T47D (cell line): ENCODE measurements around the gene IGF2R.
"Not testable (repeated sequence)": the region's sequence is repeated elsewhere in the genome, so short reads cannot be mapped to it uniquely, and the experiment has no call there.

Source experiments
- DNase-seq, 2 experiments: peaks; one replicate each; pipeline versions ENCODE4 v3.0.0 to v3.0.0-alpha.2; 2011 to 2012; ENCODE audit warnings: low read depth in 1 of 2, low spot score in 1 of 2
- JUND ChIP-seq: IDR thresholded peaks from 2 replicates; pipeline ENCODE4 v1.6.1; 2012; ENCODE audit warnings: low read depth
- in situ Hi-C: cut with HindIII; loops from 2 replicates; pipeline ENCODE4 v1.10.0; 2016; ENCODE audit warnings: low sequenced_read_pairs, low pct_unique_long_range_greater_than_20kb

Gene IGF2R

DNA sequence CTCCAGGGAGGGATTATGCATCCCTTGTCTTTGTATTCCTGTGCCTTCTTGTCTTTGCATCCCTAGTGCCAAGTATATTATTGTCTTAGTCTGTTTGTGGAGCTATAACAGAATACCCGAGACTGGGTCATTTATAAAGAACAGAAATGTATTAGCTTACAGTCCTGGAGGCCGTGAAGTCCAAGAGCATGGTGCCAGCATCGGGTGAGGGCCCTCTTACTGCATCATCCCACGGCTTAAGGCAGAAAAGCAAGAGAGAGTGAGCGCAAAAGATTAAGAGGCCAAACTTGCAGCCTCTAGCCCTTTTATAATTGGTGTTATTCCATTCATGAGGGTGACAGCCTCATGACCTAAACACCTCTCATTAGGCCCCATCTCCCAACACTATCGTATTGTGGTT is 8.4 kb upstream of the IGF2R start:
- no peak for DNase-seq
- no peak for TF ChIP-seq JUND
- in situ Hi-C loops = no loop called here

DNA sequence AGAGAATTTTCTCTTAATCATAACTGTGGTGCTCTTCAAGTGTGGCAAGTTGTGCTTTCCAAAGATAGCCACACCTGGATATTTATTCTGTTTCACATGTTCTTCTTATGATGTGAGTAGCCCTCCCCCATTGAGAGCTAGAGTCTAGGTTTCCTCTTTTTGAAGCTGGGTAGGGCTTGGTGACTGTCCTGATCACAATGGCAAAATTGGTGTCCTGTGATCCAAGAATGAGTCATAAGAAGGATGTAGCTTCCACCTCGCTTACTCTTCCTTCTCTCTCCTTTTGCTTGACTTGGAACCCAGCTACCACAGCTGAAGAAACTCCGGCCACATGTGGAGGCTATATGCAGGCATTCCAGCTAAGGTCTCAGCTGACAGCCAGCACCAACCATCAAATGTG is 7.4 kb upstream of the IGF2R start:
- no peak for TF ChIP-seq JUND
- DNase-seq = no peak
- in situ Hi-C loops = no loop called here

DNA sequence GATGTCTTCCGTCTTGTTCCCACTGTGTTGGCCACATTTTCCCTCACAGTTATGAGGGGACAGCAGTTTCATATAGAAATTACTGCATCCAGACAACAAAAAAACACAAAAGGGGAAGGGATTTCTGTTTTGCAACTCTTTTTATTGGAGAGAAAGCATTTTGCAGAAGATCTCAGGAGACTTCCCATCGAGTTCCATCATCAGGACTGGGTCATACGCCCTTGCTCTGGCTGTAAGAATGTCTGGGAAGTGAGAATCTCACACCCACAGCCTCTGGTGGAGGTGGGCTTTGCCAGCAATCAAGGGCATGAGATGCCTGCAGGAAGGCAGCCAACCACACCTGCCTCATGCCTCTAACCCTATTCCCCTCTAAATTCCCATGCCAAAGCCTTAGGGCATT is 5.8 kb upstream of the IGF2R start:
- in situ Hi-C loops = no loop called here
- DNase-seq = no peak
- no peak for TF ChIP-seq JUND

DNA sequence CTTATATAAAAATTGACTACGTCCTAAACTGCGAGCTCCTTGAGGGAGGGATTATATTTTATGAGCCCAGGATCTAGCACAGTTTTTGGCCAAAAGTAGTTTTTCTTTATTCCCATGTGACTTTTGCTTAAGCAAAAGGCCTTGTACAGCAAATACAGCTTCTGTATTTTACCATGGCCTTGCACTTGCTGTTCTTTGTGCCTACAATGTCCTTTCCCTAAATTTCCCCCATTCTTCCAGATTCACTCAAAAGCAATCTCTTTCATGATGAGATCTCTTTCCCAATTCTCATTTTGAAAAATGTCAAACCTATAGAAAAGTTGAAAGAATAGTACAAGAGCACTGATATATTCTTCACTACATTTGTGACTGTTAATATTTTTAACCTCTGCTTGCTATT is 4.8 kb upstream of the IGF2R start:
- in situ Hi-C loops = no loop called here
- no peak for TF ChIP-seq JUND
- no peak for DNase-seq

DNA sequence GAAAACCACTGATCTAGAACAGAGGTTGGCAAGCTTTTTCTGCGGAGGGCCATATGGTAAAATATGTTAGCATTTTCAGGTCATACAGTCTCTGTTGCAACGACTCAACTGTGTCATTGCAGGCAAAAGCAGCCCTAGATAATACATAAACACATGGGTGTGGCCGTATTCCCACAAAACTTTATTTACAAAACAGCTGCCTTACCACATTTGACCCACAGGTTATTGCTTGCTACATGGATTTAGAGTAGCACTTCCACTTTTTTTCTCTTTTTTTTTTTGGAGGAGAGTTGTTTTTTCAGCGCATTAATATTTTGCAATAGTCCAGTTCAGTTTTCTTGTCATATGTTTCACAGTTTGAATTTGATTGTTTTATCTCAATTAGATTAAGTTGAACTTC is 2.5 kb upstream of the IGF2R start:
- TF ChIP-seq JUND = no peak
- in situ Hi-C loops = no loop called here
- no peak for DNase-seq

DNA sequence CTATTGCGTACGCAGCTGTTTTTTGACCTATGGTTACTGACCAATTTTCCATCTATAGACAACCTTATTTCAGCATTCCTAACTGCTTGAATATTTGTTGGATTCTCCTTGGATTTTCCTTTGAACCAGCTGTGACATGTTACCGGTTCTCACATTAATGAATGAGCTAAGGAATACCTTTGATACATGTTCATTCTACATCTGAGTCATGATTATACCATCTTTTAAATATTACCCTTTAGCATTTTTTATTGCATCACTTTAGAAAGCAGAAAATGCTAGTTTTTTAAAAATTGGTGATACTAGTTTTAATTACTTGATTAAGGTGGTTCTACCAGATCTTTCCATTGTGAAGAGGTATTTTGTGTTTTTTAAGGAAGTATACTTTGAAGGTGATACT is 1.9 kb upstream of the IGF2R start:
- no peak for DNase-seq
- in situ Hi-C loops = no loop called here
- no peak for TF ChIP-seq JUND

DNA sequence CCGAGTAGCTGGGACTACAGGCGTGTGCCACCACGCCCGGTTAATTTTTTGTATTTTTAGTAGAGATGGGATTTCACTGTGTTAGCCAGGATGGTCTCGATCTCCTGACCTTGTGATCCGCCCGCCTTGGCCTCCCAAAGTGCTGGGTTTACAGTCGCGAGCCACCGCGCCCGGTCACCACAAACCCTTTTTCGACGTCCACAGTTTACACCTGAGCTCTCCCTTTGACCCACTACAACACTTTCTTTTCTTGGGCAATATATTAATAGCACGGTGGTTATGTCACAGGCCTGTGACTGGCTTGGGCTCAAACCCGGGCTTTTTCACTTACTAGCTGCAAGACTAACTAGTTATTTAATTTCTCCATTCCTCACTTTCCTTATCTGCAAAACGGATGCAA is 1.3 kb upstream of the IGF2R start:
- in situ Hi-C loops, DNase-seq: not testable (repeated sequence)

DNA sequence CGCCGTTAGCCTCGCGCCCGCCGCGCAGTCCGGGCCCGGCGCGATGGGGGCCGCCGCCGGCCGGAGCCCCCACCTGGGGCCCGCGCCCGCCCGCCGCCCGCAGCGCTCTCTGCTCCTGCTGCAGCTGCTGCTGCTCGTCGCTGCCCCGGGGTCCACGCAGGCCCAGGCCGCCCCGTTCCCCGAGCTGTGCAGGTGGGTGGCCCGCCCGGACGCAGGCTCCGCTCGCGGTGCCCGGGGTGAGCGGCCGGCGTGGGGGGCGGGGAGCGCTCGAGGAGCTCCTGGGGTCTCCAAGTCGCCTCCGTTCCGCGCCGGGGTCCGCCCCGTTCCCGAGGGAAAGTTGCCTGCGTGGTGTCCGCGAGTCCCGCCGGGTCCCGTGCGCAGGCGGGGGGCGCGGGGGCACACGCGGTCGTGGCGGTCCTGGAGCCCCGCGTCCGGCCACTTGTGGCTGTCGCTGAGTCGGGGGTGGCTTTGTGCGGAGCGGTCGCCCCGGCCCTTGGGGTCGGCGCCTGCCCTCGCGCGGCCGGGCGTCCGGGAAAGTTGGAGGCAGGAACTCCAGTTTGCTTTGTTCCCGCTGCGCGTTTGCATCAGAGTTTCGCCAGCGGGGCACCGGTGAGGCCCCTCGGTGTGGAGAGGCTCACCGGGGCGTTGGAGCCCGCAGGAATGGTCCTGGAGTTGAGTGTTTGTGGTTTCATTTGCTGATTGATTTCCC is 476 bp downstream of the IGF2R start:
- in situ Hi-C loops = no loop called here
- TF ChIP-seq JUND = no peak
- peak; percentile 9 to 16 for DNase-seq

DNA sequence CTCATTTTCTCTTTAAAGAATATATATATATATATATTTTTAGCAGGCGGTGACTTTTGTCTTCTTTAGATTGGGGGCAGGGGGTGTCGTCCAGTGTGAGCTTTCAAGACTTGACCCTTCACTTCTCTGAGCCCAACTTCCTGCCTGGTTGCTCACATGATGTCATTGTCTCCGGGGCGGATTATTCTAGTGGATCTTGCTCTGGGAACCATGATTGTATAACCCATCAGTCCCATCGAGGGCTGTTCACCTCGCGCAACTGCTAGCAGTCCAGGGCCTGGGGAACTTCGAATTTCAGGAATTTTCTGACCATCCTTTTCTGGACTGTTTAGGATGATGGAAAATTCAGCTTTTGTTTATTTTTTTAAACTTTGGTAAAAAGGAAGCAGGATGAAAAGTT is 1.0 kb downstream of the IGF2R start:
- DNase-seq = peak; percentile 69 to 72
- in situ Hi-C loops = no loop called here
- no peak for TF ChIP-seq JUND

DNA sequence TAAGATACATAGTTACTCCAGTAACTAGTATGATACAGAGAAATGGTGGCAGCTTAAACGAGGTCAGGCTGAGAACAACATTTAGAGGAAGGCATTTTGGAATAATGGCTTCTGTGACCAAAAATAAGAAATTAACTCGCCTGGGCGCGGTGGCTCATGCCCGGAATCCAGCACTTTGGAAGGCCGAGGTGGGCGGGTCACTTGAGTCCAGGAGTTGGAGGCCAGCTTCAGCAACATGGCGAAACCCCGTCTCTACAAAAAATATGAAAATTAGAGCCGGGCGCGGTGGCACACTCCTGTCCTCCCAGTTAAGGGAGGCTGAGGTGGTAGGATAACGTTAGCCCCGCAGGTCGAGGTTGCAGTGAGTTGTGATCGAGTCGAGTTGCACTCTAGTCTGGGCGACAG is 1.8 kb downstream of the IGF2R start:
- no peak for DNase-seq
- TF ChIP-seq JUND = no peak
- in situ Hi-C loops = no loop called here

DNA sequence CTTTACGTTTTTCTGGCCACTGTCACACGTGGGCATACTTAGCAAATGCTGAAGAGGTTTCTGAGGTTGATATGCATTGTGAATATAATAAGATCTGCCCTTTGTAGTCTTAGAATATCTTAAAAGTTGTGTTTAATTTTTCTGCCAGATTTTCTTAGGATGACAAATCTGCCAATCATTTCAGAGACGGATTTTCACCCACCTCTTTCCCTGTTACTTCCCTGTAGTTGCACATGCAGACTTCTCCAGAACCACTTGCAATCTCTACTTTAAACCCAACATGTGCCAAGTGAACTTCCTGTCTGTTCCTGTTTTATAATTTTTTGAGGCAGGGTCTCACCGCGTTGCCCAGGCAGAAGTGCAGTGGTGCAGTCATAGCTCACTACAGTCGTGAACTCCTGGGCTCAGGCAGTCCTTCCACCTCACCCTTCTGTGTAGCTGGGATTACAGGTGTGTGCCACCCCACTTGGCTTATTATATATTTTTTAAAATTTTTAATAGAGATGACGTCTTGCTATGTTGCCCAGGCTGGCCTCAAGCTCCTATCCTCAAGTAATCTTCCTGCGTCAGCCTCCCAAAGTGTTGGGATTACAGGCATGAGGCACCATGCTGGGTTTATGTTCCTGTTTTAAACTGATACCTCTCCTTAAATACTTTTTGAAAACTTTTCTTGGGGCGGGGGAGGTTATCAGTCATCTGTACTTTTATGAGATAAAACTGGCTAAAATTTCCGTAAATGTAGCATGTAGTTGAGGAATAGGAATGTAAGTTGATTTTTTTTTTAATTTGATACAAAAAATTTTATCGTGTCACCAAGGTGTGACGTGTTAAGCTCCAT is 2.7 kb downstream of the IGF2R start:
- in situ Hi-C loops = no loop called here
- no peak for DNase-seq
- no peak for TF ChIP-seq JUND

DNA sequence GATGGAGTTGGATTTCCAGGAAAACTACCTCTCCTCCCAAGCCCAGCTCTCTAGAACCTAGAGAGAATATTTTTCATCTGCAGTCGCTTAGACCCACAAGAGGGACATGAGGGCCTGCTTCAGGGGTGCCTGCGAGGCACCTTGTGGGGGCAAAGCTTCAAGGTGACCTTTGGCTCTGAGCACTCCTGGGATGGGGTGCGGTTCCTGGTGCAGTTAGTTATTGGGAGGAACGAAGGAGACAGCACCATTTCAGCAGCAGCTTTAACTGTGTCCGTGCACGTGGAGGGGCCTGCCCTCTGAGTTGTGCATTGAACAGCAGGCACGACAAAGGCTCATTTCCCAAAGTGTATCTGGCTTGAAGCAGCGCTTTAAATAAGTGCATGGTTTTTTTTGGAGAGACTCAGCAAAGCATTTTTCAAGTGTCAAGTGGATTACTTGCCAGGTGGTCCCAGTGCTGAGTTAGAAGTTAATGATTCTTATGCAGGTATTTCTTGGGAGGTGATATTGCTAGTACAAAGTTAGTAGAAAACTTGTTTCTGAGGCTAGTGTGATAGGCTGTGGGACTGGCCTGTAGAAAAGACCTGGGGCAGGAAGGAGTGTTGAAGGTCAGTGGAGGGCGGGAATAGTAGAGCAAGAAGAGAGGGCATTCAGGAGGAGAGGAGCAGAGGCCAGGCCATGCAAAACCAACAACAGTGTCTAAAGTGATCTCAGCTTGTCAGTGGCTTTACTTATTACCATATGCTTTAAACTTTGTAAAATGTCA is 3.8 kb downstream of the IGF2R start:
- DNase-seq = no peak
- no peak for TF ChIP-seq JUND
- in situ Hi-C loops = no loop called here

DNA sequence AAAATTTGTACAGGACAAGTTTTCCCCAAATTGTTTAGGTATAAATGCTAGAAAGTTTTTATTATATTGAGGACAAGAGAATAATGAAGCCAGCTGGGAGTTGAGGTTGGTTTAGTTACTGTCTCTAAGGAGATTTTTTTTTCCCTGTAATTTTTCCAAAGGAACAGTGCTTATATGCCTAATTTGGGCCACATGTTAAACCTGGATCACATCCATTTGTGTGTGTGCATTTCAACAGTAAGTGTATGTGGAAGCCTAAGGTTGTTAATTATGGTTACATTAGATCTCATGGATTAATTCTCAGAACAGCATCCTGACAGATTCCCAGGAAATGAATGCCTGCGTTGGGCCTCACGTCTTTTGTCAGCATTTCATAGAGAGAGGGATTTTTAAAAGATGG is 4.5 kb downstream of the IGF2R start:
- TF ChIP-seq JUND = no peak
- no peak for DNase-seq
- in situ Hi-C loops = no loop called here

DNA sequence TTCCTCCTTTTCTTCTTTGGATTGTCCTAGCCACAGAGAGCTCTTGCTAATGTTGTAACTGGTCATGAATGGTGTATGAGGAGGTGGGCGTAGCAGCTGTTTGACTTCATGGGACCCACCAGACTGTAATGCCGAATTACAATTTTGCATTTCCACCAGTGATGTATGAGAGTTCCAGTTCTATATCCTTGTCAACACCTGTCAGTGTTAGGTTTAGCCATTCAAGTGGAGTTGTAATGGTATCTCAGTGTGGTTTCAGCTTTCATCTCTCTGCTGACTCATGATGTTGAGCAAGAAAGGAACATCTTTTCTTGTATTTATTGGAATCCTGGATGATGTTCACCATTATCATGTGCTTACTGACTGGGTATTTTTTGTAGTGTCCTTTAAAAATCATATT is 5.1 kb downstream of the IGF2R start:
- TF ChIP-seq JUND = no peak
- in situ Hi-C loops = no loop called here
- no peak for DNase-seq
